ENCODE measurements around the gene CHST13. TPM values are rescaled to one million over a fixed set of nuclear protein-coding genes. Genes with fewer than 3 reads are reported as not detected.
"Not testable (repeated sequence)": the region's sequence is repeated elsewhere in the genome, so short reads cannot be mapped to it uniquely, and the experiment has no call there.

Gene CHST13
- total RNA-seq, 1 donor from 2014 or later, result 43.8 TPM

DNA sequence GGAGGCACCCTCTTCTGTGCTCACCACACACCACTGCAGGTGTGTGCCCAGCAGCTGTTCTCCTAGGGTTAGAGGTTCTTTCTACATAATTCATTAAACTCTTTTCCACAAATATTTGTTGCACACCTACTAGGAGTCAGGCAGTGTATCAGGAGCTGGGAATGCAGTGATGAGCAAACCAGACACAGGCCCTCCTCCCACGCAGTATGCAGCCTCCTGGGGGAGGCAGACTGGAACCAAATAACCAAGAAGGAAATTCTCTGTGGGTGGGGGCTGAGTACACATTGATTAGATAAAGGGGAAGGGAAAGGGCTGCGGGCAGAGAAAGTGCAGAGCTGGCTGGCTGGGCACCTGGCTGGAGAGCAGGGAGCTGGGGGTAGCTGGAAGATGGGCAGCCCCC, 53.3 kb downstream of the CHST13 start:
- DNase-seq (ENCODE audit: low spot score) (no peak), ATAC-seq (no peak)

GRCh38 chr3:126578702-126579101, 54.7 kb downstream of the CHST13 start:
- no peak for DNase-seq (ENCODE audit: low spot score)
- no peak for ATAC-seq

- ATAC-seq, result no peak
- no peak for DNase-seq (ENCODE audit: low spot score)
These were observed 56.8 kb downstream of the CHST13 start for GRCh38 chr3:126580746-126581145.

DNA sequence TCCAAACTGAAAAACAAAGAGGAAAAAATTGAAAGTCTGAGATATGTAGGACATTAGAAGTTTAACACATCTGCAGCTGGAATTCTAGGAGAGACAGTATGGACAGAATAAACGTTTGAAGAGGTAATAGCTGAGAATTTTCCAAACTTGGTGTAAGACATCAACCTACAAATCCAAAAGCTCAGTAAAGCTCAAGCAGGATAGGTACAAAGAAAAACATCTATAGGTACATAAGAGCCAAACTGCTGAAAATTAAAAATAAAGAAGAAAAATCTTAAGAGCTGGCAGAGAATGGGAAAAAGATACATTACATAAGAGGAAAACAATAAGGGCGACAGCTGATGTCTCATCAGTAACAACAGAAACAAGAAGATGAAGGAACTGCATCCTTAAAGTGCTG, 57.6 kb downstream of the CHST13 start:
- no peak for ATAC-seq

GRCh38 chr3:126582311-126582710, 58.4 kb downstream of the CHST13 start:
- no peak for DNase-seq (ENCODE audit: low spot score)
- ATAC-seq, result no peak

More for the DNA sequence above, 57.6 kb downstream of the CHST13 start:
- no peak for DNase-seq (ENCODE audit: low spot score)

- not testable (repeated sequence) for DNase-seq (ENCODE audit: low spot score); ATAC-seq
These were observed 67.6 kb downstream of the CHST13 start for GRCh38 chr3:126591515-126591914.

Other genes with a start within 250 kb of the CHST13 start
- 105 TPM for gene KLF15, start 166.7 kb upstream of the CHST13 start, total RNA-seq
- not detected for gene CFAP100, start 129.2 kb upstream of the CHST13 start, total RNA-seq
- gene ZXDC, start 48.3 kb upstream of the CHST13 start, total RNA-seq, result 21.5 TPM
- 112 TPM for gene UROC1, start 6.4 kb upstream of the CHST13 start, total RNA-seq
- not detected for gene C3orf22, start 34.8 kb downstream of the CHST13 start, total RNA-seq
- gene TXNRD3, start 131.0 kb downstream of the CHST13 start, total RNA-seq, result 10.7 TPM
- 3.8 TPM for gene CHCHD6, start 180.1 kb downstream of the CHST13 start, total RNA-seq

Data from left lobe of liver (tissue), 2 donors.